SKM-1 (cell line): ENCODE results near the gene CD6.
A peak's percentile ranks its signal among the peaks of the same experiment; 100 is the strongest.

Source experiments
- DNase-seq: peaks from one replicate; lab custom pipeline; 2025; ENCODE audit not compliant: unreplicated experiment; lab: John Stamatoyannopoulos, UW

Gene CD6

DNA sequence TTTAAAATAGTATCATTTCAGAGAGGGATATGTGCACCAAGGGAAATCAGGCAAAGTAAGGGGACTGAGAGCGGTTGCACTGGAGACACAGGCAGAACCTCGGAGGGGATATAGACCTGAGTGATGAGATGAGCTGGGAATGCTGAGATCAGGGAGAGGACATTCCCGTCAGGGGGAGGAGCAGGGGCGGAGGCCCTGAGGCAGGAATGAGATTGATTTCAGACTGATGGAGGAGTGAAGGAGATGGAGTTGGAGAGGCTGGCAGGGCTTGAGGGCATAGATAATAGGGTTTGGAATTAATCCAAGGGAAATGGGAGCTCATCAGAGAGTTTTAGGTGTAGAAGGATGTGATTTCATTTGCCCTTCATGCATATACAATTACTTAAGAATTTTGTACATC lies 13.2 kb downstream of the CD6 start:
- DNase-seq = no peak

DNA sequence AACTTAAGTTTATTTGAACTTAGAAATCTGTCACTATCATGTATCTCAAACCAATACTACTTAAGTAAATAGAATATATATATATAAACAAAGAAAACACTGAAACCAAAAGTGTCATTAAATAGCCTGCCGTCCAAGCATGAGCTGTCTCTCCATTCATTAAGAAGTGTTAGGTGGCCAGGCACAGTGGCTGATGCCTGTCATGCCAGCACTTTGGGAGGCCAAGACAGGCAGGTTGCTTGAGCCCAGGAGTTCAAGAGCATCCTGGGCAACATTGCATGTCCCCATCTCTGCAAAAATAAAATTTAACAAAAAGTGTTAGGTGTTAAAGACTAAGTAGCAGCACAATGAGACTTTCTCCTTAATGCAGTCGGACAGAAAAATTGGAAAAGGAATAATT lies 14.0 kb downstream of the CD6 start:
- DNase-seq = no peak

DNA sequence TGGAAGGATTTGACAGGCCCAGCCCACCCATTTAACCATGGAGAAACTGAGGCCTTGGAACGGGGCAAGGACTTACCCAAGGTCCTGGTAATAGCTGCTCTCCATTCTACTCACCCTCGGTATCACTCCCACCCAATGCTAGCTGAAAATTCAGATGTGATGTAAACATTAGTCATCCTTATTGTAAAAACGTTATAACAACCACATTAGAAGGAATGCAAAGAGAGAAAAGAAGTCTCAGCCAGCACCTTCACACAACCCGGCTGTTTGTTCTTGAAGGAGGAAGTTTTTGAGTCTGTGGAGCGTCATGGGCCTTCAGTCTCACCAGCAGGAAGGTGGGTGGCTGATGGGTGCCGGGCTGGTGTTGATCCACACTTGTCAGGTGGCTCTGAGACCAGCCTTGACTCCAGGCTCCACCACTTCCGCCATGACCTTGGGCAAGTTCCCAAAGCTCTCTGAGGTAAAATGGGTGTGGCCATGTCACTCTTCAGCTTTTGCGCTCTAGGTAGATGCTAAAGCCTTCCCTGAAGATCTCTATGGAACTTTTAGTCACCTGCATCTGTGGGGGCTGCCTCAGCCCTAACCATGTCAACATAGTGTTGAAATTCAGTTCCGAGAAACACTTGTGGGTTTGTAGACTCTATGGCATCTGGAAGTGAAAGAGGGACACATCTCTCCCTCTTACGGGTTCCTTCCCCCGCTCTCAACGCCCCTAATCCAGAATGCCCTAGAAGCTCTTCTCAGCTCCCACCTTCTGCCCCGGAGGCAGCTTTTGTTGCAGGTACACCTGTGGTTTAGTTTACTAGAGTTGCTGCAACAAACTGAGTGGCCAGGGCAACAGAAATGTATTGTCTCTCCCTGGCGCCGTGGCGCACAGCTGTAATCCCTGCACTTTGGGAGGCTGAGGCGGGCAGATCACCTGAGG lies 14.8 kb downstream of the CD6 start:
- DNase-seq = no peak

DNA sequence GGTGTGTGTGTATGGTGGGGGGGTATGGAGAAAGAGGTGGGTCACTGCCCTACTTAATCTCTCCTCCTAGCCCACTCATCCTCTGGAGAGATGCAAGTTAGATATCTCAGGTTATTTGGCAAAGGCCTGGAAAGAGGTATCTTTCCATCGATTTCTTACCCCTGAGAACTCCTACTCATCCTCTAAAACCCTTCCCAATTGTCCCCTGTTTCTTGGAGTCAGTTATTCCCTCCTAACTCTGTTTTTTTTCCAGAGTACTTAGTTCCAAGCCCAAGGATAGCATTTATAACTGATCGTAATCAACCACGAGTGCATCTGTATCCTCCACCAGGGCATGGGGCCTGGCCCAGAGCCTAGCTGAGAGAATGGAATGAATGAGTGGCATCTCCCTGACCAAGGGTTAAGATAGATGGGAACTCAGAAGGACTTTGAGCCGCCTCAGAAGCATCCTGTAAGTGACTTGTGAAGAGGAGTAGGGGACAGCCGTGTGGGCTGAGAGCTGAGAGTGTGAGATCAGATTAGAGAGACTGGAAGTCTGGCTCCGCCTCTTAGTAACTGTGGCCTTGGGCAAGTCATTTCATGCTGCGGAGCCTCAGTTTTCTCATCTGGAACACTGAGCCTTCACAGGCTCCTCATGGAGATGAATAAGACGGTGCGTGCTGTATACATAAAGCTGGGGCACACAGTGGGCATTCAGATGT lies 16.2 kb downstream of the CD6 start:
- no peak for DNase-seq

DNA sequence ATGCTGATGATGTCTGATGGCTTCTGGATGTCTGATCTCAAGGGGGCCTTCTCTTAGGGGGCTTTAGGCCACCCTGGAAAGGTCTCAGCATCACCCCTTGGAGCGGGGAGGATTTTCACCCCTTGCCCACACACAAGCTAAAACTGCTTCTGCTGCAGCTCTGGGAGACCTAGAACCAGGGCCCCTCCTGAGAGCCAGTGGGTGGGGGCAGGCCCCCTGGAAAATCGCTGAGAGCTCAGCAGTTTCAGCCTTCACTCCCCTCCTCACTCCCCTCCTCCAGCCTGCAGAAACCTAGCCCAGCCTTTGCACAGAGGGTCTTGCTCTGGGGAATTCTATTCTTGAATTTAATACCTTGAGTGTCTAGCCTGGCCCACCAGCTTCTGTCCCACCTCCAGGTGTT lies 17.2 kb downstream of the CD6 start:
- no peak for DNase-seq

DNA sequence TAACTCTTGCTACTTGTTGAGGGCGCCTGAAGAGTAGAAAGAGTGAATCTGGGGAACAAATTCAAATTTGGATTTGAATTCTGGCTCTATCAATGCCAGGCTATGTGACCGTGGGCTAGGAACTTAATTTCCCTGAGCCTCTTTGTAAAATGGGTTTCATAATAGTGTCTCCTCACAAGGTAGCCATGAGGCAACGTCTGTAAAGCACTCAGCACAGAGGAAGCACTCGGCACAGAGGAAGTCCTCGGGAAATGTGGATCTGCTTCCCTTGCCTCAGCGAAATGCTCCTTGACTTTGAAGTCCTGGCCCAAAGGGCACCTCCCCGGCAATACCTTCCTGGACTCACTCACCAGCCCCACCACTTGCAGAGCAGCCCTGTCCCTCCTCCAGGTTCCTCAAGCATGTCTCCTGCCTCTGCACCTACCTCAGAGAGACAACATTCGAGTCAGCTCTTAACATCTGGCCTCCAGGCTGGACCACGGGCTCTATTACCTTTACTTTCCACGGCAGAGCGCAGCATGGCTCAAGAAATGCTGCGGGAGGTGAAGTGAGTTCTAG lies 17.7 kb downstream of the CD6 start:
- DNase-seq = peak; percentile 52

DNA sequence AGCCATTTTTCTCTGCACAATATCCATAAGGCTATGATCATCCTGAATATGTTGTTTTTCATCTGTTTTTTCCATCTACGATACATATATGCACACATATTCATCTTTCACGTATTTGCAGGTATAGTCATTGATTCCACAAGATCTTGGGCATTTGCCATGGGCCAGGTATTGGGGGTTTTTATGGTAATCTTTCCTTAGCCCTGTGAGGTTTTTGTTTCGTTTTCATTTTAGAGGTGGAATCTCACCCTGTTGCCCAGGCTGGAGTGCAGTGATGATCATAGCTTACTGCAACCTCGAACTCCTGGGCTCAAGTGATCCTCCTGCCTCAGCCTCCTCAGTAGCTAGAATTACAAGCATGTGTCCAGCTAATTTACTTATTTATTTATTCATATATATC lies 20.0 kb downstream of the CD6 start:
- no peak for DNase-seq

DNA sequence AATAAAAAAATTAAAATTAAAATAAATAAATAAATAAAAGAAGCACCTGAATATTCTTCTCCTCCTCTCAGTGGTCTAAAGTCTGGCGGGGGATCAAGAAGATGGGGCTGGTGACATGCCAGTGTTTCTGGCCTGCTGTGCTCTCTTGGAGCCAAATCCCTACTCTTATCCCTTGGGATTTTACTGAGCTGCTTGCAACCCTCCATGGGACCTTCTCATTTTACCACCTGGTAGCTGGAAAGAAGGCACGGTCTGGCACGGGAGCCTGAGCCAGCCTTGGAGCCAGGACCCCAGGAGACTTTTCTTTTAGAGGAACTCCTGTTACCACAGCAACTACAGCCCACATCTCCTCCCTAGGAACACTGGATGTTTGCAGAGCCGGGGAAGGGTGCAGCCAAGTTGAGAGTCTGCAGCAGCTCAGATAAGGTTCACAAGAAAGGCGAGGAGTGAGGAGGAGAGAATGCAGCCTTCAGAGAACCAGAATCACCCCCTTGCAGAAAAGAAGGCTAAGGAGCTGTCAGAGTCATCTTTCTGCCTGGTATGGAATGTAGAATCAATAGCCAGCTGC lies 21.4 kb downstream of the CD6 start:
- no peak for DNase-seq

DNA sequence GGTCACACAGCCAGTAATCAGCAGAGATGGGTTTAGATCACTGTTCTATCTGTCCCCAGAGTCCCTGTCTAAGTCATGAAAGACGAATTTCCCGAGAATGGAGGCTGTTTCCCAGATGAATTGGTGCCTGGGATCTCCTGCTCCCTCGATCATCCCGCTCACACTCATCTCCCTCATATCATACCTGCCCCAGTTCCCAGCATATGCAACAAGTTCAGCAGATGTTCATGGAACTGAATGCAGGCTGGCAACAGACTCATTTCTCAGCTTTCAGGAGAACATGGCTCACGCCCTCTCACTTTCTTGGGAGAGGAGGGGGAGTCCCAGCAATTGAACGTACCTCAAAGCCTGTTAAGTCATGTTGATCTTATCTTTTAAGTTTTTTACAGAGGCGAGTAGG lies 22.1 kb downstream of the CD6 start:
- no peak for DNase-seq

DNA sequence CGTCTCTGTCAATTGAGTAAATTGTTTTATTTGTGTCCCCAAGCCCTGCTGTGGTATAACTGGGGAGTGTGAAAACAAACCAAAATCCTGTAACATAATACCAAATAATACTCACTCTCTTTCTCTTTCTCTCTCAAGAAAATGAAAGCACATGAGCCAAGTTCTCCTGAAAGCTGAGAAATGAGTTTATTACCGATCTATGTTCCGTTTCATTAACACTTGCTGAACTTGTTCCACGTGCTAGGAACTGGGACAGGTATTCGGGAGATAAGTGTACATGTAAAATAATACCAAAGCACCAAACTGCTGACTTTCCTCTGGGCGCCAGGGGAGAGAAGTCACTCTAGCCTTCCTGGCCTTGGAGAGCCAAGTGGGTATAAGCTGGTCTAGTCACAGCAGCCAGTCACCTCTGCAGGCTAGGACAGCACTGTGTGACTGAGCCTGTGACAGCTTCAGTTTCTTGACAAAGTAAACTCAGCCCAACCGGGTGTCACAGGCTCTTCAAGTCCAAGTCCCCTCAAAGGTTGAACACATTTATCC lies 23.1 kb downstream of the CD6 start:
- DNase-seq = no peak

DNA sequence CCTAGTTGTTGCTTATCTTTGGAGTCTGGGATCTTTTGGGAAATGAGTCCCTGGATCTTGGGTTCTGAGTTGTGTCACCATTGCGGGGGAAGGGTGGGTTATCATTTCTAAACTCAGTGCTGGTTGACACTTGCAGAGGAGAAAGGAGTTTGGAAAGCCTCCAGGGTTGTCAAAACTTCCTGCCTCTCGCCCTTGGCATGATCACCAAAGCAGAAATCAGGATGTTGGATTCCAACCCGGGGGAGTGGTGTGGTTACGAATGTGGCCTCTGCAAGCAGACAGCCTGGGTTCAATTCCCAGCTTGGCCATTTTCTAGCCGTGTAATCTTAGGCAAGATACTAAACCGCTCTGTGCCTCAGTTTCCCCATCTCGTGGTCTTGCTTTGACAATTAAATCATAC lies 24.3 kb downstream of the CD6 start:
- no peak for DNase-seq

DNA sequence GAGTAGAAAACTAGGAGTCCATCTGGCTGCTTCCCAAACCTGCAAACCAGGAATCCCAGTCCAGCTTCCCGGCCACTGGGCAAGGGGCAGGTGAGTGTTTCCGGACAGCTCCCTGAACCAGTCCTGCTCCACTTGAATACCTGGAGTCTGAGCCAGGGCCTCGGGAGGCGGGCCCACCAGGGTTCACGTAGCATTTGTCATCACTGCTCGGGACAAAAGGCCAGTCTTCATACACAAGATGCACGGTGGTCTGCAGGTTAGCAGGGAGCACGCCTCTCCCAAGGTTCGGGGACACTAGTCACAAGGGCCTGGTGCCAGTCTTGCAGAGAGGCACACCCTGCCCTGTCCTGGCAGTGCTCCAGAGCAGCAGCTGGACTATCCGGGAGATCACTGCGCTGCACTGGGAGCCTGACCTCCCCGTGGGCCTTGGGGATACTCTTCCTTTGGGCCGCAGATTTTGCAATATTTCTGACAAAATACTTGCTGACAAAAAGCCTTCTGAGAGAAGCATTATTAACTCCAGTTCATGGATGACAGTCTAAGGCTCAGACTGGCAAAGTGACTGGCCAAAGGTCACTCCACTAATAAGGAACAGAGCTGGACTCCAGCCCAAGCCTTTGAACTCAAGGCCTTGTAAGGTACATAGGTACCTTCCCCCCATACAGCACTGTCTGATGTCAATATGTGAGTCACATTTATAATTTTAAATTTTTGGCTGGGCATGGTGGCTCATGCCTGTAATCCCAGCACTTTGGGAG lies 25.1 kb downstream of the CD6 start:
- DNase-seq = no peak

DNA sequence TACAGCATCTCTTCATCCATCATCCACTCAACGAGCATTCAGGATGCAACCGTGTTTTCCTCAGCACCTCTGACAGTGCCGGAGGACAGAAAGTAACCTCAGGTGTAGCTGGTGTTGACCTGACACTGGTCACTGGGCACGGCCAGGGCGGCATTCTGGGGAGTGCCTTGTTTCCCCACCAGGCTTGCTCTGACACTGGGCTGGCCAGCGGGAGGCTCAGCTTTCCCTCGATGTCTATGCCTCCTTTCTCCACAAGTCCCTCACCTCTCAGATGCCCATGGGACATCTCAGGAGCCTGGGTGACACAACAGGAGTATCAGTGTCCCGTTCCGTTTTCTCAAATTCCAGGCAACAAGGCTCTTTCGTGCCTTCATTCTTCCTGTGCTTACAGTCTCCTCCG lies 28.9 kb downstream of the CD6 start:
- no peak for DNase-seq

DNA sequence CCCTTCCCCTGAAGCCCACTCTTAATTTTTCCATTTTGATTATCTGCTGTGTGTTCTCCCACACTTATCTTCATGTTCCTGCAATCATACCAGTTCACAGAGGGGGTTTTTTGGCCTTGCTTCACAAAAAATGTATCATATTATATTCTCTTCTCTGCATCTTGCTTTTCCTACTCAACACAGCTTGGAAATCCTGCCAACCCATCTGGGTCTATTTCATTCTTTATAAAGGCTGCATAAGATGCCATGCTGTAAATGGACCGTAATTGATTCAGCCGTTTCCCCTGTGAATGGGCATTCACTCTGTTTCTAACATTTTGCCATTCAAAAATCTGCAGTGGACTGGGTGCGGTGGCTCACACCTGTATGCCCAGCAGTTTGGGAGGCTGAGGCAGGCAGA lies 30.5 kb downstream of the CD6 start:
- no peak for DNase-seq

DNA sequence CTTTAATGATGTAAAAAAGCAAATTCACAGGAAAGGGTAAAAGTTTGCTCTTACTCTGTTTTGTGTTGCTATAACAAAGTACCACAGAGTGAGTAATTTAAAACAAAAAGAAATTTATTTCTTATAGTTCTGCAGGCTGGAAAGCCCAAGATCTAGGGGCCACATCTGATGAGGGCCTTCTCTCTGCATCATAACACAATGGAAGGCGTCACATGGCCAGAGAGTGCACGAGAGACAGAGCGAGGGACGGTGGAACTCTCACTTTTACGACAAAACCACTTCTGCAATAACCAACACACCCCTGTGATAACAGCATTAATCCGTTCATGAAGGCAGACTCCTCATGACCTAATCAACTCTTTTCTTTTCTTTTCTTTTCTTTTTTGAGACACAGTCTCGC lies 31.1 kb downstream of the CD6 start:
- no peak for DNase-seq

DNA sequence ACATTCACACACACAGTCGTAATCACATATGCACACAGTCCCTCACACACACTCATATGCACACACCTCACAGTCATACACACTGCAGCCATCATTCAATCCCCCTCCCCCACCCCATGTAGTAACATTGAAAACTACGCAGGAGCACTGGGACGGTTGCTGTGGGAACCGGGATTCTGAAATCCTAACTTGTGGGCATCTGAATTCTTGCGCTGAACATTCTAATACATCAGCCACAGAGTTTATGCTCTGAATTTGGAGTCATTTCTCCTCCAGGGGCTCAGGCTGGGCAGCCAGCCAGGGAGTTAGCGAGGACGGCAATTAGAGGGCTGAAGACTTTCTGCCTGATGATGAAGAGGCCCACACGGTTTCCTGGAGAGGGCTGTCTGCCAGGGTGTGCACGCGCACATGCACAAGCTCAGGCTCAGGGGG lies 32.7 kb downstream of the CD6 start:
- no peak for DNase-seq

DNA sequence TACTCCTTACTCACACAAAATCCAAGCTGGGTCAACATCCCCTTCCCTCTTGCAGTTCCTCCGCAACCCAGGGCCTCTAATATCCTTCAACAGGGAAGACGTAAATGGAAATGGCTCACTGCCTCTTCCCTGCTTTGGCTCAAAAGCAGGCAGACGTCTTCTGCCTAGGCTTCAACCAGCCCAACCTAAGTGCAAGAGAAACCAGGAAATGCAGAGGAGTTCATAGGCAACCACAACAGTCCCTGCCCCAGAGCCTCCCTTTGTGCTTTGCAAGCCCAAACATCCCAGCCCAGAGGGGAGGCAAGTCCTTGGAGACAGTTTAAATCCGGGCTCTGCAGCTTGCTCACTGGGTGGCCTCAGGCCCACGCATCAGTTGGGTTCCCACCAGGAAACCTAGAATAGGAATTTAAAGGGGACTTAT lies 33.3 kb downstream of the CD6 start:
- no peak for DNase-seq

DNA sequence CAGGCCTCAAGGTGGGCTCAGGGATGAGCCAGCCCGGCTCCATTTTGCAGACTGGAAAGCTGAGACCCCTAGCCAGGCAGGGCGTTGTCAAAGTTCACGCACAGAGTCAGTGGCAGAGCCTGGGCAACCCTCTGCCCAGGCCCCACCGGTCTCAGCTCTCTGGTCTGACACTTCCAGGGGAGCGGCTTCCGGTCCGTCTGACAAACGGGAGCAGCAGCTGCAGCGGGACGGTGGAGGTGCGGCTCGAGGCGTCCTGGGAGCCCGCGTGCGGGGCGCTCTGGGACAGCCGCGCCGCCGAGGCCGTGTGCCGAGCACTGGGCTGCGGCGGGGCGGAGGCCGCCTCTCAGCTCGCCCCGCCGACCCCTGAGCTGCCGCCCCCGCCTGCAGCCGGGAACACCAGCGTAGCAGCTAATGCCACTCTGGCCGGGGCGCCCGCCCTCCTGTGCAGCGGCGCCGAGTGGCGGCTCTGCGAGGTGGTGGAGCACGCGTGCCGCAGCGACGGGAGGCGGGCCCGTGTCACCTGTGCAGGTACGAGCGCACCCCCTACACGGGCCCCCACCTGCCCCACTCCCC lies 36.0 kb downstream of the CD6 start:
- DNase-seq = no peak

DNA sequence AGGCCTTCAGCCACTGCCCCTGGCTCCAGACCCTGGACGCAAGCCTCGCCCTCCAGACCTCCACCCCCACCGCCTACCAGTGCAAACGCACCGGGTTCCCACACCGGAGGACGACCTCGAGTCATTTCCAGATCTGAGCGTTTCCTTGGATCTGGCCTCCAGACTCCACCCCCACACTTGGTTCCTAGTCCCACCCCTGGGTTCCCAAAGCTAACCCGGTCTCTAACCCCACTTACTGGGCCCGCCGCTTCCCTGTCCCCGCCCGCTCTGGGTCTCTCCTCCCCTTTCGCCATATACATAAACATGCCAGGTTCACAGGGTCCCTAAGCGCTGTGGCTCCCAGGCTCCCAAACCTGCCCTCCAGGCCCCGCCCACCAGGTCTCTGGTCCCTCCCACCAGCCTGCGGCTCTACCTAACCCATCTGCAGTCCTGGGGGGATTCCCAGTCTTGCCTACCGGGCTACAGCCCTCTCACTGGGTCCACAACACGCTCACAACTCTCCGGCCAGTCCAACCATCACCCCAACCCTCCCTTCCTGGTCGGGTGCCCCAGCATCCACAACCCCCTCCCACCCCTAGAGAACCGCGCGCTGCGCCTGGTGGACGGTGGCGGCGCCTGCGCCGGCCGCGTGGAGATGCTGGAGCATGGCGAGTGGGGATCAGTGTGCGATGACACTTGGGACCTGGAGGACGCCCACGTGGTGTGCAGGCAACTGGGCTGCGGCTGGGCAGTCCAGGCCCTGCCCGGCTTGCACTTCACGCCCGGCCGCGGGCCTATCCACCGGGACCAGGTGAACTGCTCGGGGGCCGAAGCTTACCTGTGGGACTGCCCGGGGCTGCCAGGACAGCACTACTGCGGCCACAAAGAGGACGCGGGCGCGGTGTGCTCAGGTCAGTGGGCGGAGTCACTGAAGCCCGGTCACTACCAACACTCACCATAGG lies 36.7 kb downstream of the CD6 start:
- DNase-seq = no peak
